ENCODE measurements around the gene SHOC2. TPM values are rescaled to one million over a fixed set of nuclear protein-coding genes. Genes with fewer than 3 reads are reported as not detected.

The SHOC2 gene
- total RNA-seq = 10 to 100 TPM; 45.1 to 46.1 TPM

DNA sequence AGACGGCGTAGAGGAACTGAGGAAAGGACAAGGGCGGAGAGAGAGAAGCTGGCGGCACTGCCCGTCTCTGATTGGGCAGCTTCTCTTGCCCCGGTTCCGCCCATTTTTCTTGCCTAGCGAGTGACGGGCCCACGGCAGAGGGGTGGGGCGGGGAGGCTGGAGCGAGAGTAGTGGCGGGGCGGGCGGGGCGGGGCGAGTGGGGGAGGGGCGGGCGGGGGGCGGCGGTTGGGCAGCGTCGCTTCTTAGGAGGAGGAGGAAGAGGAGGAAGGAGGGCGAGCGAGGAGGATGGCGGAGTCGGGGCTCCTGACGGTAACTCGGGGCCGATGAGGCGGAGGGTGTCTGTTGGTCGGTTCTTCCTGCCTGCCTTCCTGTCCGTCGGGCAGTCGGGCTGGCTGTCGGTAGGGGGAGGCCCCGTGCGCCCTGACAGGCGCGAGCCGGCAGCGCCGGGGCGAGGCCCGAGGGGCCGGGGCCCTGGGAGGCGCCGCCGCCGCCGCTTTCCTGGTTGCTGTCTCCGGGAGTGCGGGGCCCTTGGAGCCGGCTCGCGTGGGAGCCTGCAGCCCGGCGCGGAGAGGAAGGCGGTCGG, at the start of gene SHOC2:
Gene SHOC2, plus strand, starts transcription at position 256 of the 583 bp plus-strand sequence. CDS start 44,755 bp downstream, outside the sequence.
- Mint-ChIP-seq H3K27me3 (no peaks in the 10 kb centered on the region), H3K27ac (peak within 1 kb of the TSS; percentile 99), H3K4me1 (peaks cover 33% of the 10 kb centered on the region), H3K4me3 (peak within 1 kb of the TSS; percentile 98), H3K36me3 (peaks cover 10% of the 10 kb centered on the region), H3K9me3 (no peaks in the 10 kb centered on the region)
- DNase-seq = peak; percentile 99

DNA sequence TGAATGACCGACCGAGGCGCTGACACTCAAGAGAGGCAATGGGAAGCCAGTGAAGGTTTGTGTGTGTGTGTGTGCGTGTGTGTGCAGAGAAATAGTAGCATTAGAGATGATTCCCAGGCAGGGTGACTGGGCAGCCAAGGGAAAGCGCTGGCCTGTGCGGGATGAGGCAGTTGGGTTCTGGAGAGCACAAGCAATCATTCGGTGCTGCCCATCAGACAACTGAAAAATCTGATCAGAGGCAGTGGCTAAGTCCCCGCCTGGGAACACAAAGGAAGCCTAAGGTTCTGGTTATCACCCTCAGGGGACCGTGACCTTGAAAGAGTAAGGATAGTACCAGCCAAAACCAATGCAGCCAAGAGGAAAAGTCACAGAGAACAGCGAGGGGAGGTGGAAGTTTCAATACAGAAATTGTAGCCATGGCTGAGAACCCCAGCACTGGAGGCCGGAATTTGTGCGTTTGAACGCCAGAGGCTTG, 48.5 kb upstream of the SHOC2 start:
- peak overlapping the region; percentile 82 for H3K27ac Mint-ChIP-seq
- H3K27me3 Mint-ChIP-seq = no peaks in the 10 kb centered on the region
- DNase-seq = no peak
- H3K4me3 Mint-ChIP-seq = peak overlapping the region; percentile 94
- H3K4me1 Mint-ChIP-seq = peaks cover 63% of the 10 kb centered on the region
- H3K36me3 Mint-ChIP-seq = peaks cover 13% of the 10 kb centered on the region
- H3K9me3 Mint-ChIP-seq = no peaks in the 10 kb centered on the region

DNA sequence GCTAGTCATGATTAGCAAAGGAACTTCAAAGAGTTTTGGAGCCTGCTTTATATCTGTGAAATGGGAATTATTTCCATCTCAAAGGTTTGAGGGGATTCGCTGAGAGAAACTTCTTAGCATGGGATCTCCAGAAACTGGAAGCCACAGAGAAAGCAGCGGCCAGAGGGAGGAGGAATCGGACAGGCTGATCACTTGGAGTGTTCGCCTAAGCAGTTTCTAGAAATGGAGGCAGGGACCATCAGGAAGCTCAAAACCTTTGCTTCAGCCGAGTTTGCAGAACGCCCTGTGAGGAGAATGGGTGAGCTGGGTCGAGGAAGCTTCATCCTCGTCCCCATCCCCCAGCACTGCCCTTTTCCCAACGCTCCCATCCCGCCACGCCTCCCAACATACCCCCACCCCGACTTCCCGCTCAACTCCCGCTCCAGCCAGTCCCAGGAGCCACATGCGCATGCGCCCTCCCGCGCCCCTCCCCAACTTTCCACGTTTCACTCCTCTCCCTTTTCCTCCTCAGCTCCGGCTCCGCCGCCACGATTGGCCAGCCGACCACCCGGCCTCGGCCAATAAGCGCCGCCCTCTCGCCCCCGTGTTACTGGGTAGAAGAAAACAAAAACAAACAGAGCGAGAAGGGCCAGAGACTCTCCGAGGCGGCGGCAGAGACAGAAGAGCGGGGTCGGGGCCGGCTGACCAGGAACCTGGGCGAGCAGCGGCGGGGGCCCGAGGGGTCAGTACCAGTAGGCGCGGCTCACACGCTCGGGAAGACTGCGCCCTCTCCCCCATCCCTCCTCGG, 47.9 kb upstream of the SHOC2 start, which contains the start of gene PDCD4:
Gene PDCD4, plus strand, starts transcription at position 631 of the 787 bp plus-strand sequence. CDS start 4,100 bp downstream, outside the sequence.
- Mint-ChIP-seq H3K27me3 (no peaks in the 10 kb centered on the region), H3K4me3 (peak within 1 kb of the TSS; percentile 94), H3K36me3 (peaks cover 16% of the 10 kb centered on the region), H3K4me1 (peaks cover 59% of the 10 kb centered on the region), H3K27ac (peak within 1 kb of the TSS; percentile 95), H3K9me3 (no peaks in the 10 kb centered on the region)
- DNase-seq = peak; percentile 95

DNA sequence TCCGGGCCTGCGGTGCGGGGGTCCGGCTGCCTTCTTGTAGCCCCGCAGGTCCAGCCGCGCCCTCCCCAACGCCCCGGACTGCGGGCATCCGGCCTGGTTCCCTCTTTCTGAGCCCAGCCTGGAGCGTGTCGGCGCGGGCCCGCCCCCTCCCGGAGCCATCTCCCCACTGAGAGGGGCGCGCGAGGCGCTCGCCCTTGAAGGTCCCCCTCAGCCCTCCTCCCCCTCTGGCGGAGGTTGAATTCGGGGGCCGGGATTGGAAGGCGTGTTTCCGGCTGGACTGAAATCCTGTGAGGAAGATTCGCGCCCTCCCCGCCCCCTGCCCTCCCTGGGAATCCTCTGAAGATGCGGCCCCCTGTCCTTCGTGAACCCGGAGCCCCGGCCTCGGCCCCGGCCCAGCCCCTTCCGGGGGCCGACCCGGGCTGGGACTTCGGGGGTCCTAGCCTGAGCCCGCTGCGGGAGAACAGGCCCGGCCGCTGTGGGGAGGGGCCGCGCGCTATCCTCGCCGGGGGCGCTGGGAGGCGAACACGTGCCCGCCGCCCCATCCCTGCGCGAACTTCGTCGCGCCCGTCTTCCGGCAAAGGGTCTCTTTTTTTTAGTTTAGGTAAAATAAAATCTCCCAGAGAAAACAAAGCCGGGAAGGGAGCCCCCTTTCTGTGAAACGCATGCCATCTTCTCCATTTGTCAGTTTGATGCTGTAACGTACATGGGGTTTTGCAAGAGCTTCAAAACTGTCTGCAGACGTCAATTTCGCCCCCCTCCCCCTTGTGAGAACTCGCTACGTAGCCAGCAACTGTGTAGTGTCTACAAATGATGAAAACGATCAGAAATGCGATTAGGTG, 47.0 kb upstream of the SHOC2 start:
- no peaks in the 10 kb centered on the region for H3K9me3 Mint-ChIP-seq
- peaks cover 55% of the 10 kb centered on the region for H3K4me1 Mint-ChIP-seq
- peak; percentile 82 for DNase-seq
- H3K36me3 Mint-ChIP-seq = peaks cover 16% of the 10 kb centered on the region
- H3K27ac Mint-ChIP-seq = peak overlapping the region; percentile 95
- H3K27me3 Mint-ChIP-seq = no peaks in the 10 kb centered on the region
- peak overlapping the region; percentile 94 for H3K4me3 Mint-ChIP-seq

DNA sequence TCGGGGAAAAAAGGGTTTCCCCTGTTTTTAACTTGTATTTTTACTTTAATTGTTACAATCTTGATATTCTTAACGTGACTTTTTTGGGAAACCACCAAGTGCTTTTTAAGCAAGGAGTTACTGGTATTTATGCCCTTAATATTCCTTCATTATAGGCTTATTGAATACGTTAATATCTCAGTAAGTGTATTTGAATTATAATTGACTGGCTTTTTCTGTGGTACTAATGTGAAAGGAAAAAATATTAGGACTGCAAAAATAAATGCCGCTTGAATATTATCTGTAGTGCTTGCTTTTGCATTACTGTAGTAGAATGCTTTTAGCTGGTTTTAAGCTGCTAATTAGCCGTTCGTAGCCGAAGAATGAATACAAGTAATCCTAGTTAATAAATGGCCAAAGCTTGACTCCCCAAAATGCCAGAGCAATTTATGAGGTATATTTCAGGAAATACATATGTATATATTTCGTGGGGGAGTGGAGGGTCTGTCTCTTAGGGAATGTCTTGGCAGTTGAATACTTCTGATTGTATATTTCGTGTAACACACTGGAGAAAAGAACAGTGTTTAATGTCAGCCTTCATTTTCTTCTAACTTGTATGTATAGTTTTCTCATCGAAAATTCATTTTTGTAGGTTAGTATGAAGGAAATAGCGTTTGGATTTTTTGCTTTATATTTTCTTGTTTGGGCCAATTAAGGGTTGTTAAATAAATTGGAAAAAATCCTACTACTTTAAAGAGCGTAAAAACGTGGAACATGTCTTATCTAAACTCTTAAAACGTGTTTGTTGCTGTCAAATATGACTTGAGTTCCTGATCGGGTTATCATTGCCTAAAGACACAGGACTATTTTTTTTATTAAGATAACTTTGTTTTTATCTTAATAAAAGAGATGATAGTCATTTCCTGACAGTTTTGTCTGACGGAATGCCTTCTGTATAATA, 46.1 kb upstream of the SHOC2 start:
- Mint-ChIP-seq H3K36me3 (peaks cover 24% of the 10 kb centered on the region), H3K9me3 (no peaks in the 10 kb centered on the region), H3K27ac (peak overlapping the region; percentile 95), H3K27me3 (no peaks in the 10 kb centered on the region), H3K4me3 (peak overlapping the region; percentile 94), H3K4me1 (peaks cover 55% of the 10 kb centered on the region)
- no peak for DNase-seq

DNA sequence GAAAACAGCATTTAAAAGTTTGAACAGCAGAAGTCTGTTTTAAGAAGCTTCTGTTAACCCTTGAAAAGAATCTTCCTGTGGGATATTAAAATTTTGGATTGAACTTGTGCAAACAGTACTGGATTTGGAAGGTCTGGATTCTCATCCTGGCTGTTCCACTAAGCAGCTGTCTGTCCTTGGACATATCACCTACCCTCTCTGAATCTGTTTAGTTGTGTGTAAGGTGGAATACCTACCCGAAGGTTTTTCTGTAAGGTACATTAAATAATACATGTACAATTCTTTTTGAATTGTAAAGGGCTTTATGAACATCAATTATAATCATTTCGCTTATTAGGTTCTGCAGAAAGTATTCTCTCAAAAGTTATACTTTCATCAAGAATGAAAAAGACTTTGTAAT, 45.5 kb upstream of the SHOC2 start:
- DNase-seq = no peak

DNA sequence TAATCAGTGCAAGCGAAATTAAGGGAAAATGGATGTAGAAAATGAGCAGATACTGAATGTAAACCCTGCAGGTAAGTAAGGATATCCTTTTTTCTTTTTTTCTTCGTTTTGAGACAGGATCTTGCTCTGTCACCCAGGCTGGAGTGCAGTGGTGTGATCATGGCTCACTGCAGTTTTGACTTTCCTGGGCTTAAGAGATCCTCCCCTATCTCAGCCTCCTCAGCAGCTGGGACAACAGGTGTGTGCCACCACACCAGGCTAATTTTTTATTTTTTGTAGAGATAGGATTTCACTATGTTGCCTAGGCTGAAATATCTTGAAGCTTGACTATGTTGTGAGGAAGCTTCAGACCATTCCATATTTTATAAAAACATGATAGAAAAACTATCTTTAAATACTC, 43.4 kb upstream of the SHOC2 start:
- DNase-seq = no peak
- Mint-ChIP-seq H3K9me3 (no peaks in the 10 kb centered on the region), H3K4me1 (peaks cover 55% of the 10 kb centered on the region), H3K4me3 (peak overlapping the region; percentile 44), H3K27me3 (no peaks in the 10 kb centered on the region), H3K36me3 (peaks cover 26% of the 10 kb centered on the region), H3K27ac (peak overlapping the region; percentile 58)

More for the DNA sequence above, 45.5 kb upstream of the SHOC2 start:
- H3K27ac Mint-ChIP-seq = peak overlapping the region; percentile 88
- peaks cover 27% of the 10 kb centered on the region for H3K36me3 Mint-ChIP-seq
- H3K4me3 Mint-ChIP-seq = peak overlapping the region; percentile 82
- no peaks in the 10 kb centered on the region for H3K9me3 Mint-ChIP-seq
- H3K27me3 Mint-ChIP-seq = no peaks in the 10 kb centered on the region
- H3K4me1 Mint-ChIP-seq = peaks cover 55% of the 10 kb centered on the region

DNA sequence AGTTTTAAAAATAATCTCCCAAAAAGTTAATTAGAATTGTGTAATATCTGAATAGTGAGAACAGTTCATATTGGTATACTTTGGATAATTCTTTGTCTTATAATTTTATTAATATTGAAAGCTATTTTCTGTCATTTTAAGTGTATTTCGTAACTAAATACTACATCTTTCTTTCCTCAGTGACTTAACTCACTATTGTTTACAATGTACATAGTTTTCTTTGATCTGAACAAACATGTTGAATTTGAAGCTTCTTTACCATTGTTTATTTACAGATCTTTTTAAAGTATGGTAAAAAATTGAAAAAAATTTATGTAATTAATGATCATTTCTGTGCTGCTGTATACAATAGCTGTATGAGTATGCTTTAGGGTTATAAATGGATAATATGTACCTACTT, 42.6 kb upstream of the SHOC2 start:
- H3K4me3 Mint-ChIP-seq = no peak overlapping the region
- peaks cover 58% of the 10 kb centered on the region for H3K4me1 Mint-ChIP-seq
- DNase-seq = no peak
- no peaks in the 10 kb centered on the region for H3K9me3 Mint-ChIP-seq
- H3K27ac Mint-ChIP-seq = peak overlapping the region; percentile 65
- H3K27me3 Mint-ChIP-seq = no peaks in the 10 kb centered on the region
- peaks cover 31% of the 10 kb centered on the region for H3K36me3 Mint-ChIP-seq

DNA sequence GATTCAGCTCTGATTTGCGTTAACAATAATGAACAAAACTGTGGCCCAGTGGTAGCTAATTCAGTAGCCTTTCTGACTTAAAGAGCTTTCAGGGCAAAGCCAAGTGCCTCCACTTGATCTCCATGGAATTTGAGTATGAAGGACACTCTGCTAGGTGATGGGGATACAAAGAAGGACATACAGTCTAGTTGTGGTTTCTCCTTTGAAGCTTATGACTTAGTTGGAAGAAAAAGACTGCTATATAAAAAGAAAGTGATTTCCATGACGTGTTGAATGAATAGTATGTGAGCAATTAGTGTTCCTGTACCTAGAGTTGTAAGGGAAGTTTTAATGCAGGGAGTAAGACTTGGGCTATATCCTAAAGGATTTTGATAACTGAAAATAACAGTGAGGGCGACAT, 39.4 kb upstream of the SHOC2 start:
- H3K9me3 Mint-ChIP-seq = no peaks in the 10 kb centered on the region
- H3K4me1 Mint-ChIP-seq = peaks cover 76% of the 10 kb centered on the region
- H3K4me3 Mint-ChIP-seq = peak overlapping the region; percentile 1
- H3K27ac Mint-ChIP-seq = peak overlapping the region; percentile 36
- no peak for DNase-seq
- H3K36me3 Mint-ChIP-seq = peaks cover 49% of the 10 kb centered on the region
- H3K27me3 Mint-ChIP-seq = no peaks in the 10 kb centered on the region

DNA sequence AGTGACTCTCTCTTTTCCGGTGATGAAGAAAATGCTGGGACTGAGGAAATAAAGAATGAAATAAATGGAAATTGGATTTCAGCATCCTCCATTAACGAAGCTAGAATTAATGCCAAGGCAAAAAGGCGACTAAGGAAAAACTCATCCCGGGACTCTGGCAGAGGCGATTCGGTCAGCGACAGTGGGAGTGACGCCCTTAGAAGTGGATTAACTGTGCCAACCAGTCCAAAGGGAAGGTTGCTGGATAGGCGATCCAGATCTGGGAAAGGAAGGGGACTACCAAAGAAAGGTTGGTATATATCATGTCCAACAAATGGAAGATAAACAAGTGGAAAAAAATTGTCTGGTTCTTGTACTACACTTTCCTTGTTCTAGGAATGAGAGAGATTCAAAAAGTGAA, 38.2 kb upstream of the SHOC2 start:
- peaks cover 76% of the 10 kb centered on the region for H3K4me1 Mint-ChIP-seq
- H3K27ac Mint-ChIP-seq = peak overlapping the region; percentile 68
- H3K4me3 Mint-ChIP-seq = no peak overlapping the region
- DNase-seq = no peak
- H3K27me3 Mint-ChIP-seq = no peaks in the 10 kb centered on the region
- peaks cover 48% of the 10 kb centered on the region for H3K36me3 Mint-ChIP-seq
- no peaks in the 10 kb centered on the region for H3K9me3 Mint-ChIP-seq

DNA sequence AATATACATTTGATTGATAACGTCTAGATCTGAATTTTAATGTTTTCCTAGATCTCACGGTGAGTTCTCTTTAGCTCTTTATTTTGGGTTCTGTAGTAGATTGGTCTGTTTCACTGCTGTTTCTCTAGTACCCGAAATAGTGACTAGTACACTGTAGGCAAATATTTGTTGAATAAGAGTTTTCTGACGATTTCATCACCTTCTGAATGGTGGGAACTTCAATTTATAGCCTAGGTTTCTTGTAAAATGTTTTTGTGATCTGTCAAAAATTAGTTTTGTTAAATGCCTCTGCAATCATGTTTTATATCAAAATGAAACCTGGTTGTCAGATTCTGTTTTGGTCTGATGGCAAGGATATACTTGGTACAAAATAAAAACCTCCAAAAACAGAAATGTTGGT, 37.5 kb upstream of the SHOC2 start:
- peaks cover 49% of the 10 kb centered on the region for H3K36me3 Mint-ChIP-seq
- no peaks in the 10 kb centered on the region for H3K27me3 Mint-ChIP-seq
- H3K4me1 Mint-ChIP-seq = peaks cover 77% of the 10 kb centered on the region
- H3K9me3 Mint-ChIP-seq = no peaks in the 10 kb centered on the region
- peak overlapping the region; percentile 65 for H3K27ac Mint-ChIP-seq
- no peak for DNase-seq
- peak overlapping the region; percentile 5 for H3K4me3 Mint-ChIP-seq

DNA sequence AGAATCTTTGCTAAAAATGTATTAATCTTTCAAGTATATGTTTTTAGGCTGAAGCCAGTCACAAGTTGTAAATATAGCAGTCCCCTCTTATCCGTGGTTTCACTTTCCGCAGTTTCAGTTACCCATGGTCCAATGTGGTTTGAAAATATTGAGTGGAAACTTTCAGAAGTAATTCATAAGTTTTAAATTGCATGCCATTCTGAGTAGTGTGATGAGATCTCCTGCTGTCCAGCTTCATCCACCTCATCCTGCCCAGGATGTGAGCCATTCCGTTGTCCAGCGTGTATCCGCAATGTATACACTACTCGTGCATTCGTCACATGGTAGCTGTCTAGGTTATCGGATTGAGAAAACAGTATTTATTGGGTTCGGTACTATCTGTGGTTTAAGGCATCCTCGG, 35.5 kb upstream of the SHOC2 start:
- no peak for DNase-seq
- Mint-ChIP-seq H3K27ac (peak overlapping the region; percentile 84), H3K4me1 (peaks cover 69% of the 10 kb centered on the region), H3K4me3 (peak overlapping the region; percentile 64), H3K9me3 (no peaks in the 10 kb centered on the region), H3K36me3 (peaks cover 47% of the 10 kb centered on the region), H3K27me3 (no peaks in the 10 kb centered on the region)

DNA sequence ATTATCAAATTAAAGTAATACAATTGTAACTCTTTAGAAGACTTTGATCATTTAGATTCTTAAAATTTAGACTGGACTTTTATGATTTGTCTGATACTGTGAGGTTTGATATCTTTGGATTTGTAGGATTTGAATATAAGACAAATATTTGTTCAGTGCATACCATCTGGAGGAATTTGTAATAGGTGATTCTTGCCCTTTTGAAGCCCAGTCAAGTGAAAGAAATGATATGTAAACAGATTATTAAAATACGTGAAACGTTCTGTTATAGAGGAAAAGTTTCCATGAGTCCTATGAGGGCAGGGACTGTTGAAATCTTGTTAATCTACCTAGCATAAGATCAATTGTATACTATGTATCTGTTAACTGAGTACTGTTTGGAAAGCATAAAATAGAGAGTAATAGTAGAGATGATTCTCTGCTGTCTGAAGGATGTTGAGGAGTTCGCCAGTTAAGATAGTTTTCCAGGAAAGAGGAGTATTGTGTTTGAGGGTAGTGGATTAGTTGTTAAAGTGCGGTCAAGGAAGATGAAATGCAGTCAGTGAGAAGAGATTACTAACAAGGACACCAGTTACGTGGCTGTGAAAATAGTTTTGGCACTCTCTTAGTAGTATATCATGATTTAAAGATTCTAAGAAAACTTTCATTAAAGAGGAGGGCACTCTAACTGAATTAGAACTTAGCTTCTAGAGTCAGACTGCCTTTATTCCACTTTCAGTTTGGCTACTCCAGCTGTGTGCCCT, 33.3 kb upstream of the SHOC2 start:
- DNase-seq = no peak
- Mint-ChIP-seq H3K4me1 (peaks cover 59% of the 10 kb centered on the region), H3K27me3 (no peaks in the 10 kb centered on the region), H3K36me3 (peaks cover 47% of the 10 kb centered on the region), H3K27ac (peak overlapping the region; percentile 59), H3K4me3 (peak overlapping the region; percentile 1), H3K9me3 (no peaks in the 10 kb centered on the region)
